ENCODE results near the gene KLF6. TPM values are rescaled to one million over a fixed set of nuclear protein-coding genes. Genes with fewer than 3 reads are reported as not detected.

Gene KLF6
- total and polyA plus RNA-seq, 2 donors (not counting 1 experiment from before 2014, with no cell fraction given) = 175 to 921 TPM

- H3K4me2 ChIP-seq (replicated peaks; ENCODE audit: low read depth, low read length, poor library complexity, severe bottlenecking) = peak overlapping the region; percentile 50
- Mint-ChIP-seq H3K27ac (peak overlapping the region; percentile 81), H3K27me3 (no peaks in the 10 kb centered on the region), H3K4me3 (peak overlapping the region; percentile 53), H3K4me1 (peaks cover 43% of the 10 kb centered on the region), H3K9me3 (ENCODE audit: insufficient read depth) (no peaks in the 10 kb centered on the region)
- no peaks in the 10 kb centered on the region for H3K27me3 ChIP-seq (replicated peaks in 1 of 4; ENCODE audit: control extremely low read depth in 1 of 4, control insufficient read depth in 3 of 4, insufficient read depth in 4 of 4, low read length in 3 of 4)
- ChIA-PET CTCF (interaction anchor here (0.8 kb wide), 1 partner anchor 18 kb away, joined by 3 read pairs; the partner anchor contains the start of gene KLF6), POLR2A (no interaction called here)
- H4K20me1 ChIP-seq (ENCODE audit: control insufficient read depth, insufficient read depth, low read length, poor library complexity, severe bottlenecking) = no peaks in the 10 kb centered on the region
- peak overlapping the region in 1 of 5 experiments; percentile 44 for H3K4me3 ChIP-seq (ENCODE audit: control extremely low read depth in 1 of 5, extremely low read depth in 1 of 5, insufficient read depth in 1 of 5, low read depth in 2 of 5, low read length in 4 of 5)
- H3K9me3 ChIP-seq (ENCODE audit: control extremely low read depth in 1 of 3, control insufficient read depth in 2 of 3, insufficient read depth in 1 of 3, low read length in 2 of 3) = no peaks in the 10 kb centered on the region
- H3K36me3 ChIP-seq (replicated peaks in 1 of 2; ENCODE audit: control extremely low read depth in 1 of 2, control insufficient read depth in 1 of 2, extremely low read depth in 1 of 2, insufficient read depth in 2 of 2, low read length in 1 of 2) = no peaks in the 10 kb centered on the region
- ATAC-seq (ENCODE audit: low read depth) (no peak), DNase-seq (peak; percentile 31)
- WGBS (ENCODE audit: insufficient coverage) = 22% methylated on average over 5 of the region's 11 CpGs
- H2AFZ ChIP-seq (ENCODE audit: insufficient read depth, low read depth, low read length, poor library complexity, severe bottlenecking) = peak overlapping the region; percentile 61
- intact Hi-C loops (cut with micrococcal nuclease) = no loop called here
- no peaks in the 10 kb centered on the region for H3K79me2 ChIP-seq (ENCODE audit: control insufficient read depth, insufficient read depth, low read length)
- H3K27ac ChIP-seq (ENCODE audit: low read length in 2 of 2) = peak overlapping the region in 1 of 2 donors; percentile 25
- no peak for TF ChIP-seq EZH2 (IDR thresholded peaks at IDR 0.05; ENCODE audit: borderline replicate concordance, insufficient read depth, low read depth, low read length, poor library complexity, severe bottlenecking)
- TF ChIP-seq CTCF (IDR thresholded peaks at IDR 0.05) = no peak
- H3K9ac ChIP-seq (ENCODE audit: low read length) = peak overlapping the region; percentile 30
- H3K4me1 ChIP-seq (ENCODE audit: control insufficient read depth in 2 of 2, insufficient read depth in 2 of 2, low read length in 2 of 2) = peaks cover 40 to 41% of the 10 kb centered on the region in 2 donors
Observed at GRCh38 chr10:3803295-3803926, 18.4 kb upstream of the KLF6 start.

GRCh38 chr10:3802526-3803265, 17.7 kb upstream of the KLF6 start:
- H3K36me3 ChIP-seq (replicated peaks in 1 of 2; ENCODE audit: control extremely low read depth in 1 of 2, control insufficient read depth in 1 of 2, extremely low read depth in 1 of 2, insufficient read depth in 2 of 2, low read length in 1 of 2) = no peaks in the 10 kb centered on the region
- H2AFZ ChIP-seq (ENCODE audit: insufficient read depth, low read depth, low read length, poor library complexity, severe bottlenecking) = peak overlapping the region; percentile 61
- peak overlapping the region; percentile 30 for H3K9ac ChIP-seq (ENCODE audit: low read length)
- Mint-ChIP-seq H3K27ac (no peak overlapping the region), H3K9me3 (ENCODE audit: insufficient read depth) (no peaks in the 10 kb centered on the region), H3K27me3 (no peaks in the 10 kb centered on the region), H3K4me1 (peaks cover 43% of the 10 kb centered on the region), H3K4me3 (no peak overlapping the region)
- no peak overlapping the region for H3K27ac ChIP-seq (ENCODE audit: low read length in 2 of 2)
- H3K4me2 ChIP-seq (replicated peaks; ENCODE audit: low read depth, low read length, poor library complexity, severe bottlenecking) = peak overlapping the region; percentile 50
- 89% methylated on average over 4 of the region's 8 CpGs for WGBS (ENCODE audit: insufficient coverage)
- ATAC-seq (ENCODE audit: low read depth) (no peak), DNase-seq (no peak)
- intact Hi-C loops (cut with micrococcal nuclease) = no loop called here
- H3K79me2 ChIP-seq (ENCODE audit: control insufficient read depth, insufficient read depth, low read length) = no peaks in the 10 kb centered on the region
- H3K4me1 ChIP-seq (ENCODE audit: control insufficient read depth in 2 of 2, insufficient read depth in 2 of 2, low read length in 2 of 2) = peaks cover 40 to 41% of the 10 kb centered on the region in 2 donors
- H3K9me3 ChIP-seq (ENCODE audit: control extremely low read depth in 1 of 3, control insufficient read depth in 2 of 3, insufficient read depth in 1 of 3, low read length in 2 of 3) = no peaks in the 10 kb centered on the region
- H3K4me3 ChIP-seq (ENCODE audit: control extremely low read depth in 1 of 5, extremely low read depth in 1 of 5, insufficient read depth in 1 of 5, low read depth in 2 of 5, low read length in 4 of 5) = no peak overlapping the region
- ChIA-PET CTCF (interaction anchor here (0.8 kb wide), 1 partner anchor 17 kb away, joined by 3 read pairs; the partner anchor contains the start of gene KLF6), POLR2A (no interaction called here)
- TF ChIP-seq CTCF (IDR thresholded peaks at IDR 0.05) (no peak), EZH2 (IDR thresholded peaks at IDR 0.05; ENCODE audit: borderline replicate concordance, insufficient read depth, low read depth, low read length, poor library complexity, severe bottlenecking) (no peak)
- no peaks in the 10 kb centered on the region for H4K20me1 ChIP-seq (ENCODE audit: control insufficient read depth, insufficient read depth, low read length, poor library complexity, severe bottlenecking)
- H3K27me3 ChIP-seq (replicated peaks in 1 of 4; ENCODE audit: control extremely low read depth in 1 of 4, control insufficient read depth in 3 of 4, insufficient read depth in 4 of 4, low read length in 3 of 4) = no peaks in the 10 kb centered on the region
